Measurements from ENCODE around the gene UNK. TPM values are rescaled to one million over a fixed set of nuclear protein-coding genes. Genes with fewer than 3 reads are reported as not detected.
A peak's percentile ranks its signal among the peaks of the same experiment; 100 is the strongest.

UNK gene
- total and polyA plus RNA-seq, 4 donors = 4.0 to 16.4 (median 8.9) TPM

DNA sequence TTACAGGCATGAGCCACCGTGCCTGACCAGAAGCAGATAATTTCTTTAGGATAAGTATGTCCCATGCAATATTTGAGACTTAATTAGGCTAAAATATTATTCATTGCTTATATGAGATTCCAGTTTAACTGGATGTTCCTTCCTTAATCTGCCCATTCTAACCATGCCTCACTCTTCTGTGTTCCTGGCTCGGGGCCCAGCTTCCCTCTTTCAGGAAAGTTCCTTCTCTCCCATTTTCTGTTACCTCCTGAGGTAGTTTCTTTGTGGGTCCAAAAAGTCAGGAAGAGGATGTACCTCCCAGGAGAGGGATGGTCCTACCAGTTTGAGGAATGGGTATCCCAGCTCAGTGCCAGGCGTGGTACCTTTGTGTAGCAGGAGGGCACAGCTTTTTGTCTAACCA, 23.3 kb downstream of the UNK start:
- Histone ChIP-seq H3K4me3 (ENCODE audit: low read depth in 1 of 3, low read length in 3 of 3) (no peak overlapping the region), H3K4me1 (ENCODE audit: control insufficient read depth in 4 of 4, insufficient read depth in 4 of 4, low read length in 3 of 4) (peaks cover 0 to 27% (median 17%) of the 10 kb centered on the region in 4 donors), H3K27me3 (ENCODE audit: control insufficient read depth in 4 of 4, insufficient read depth in 4 of 4, low read length in 3 of 4) (no peaks in the 10 kb centered on the region), H3K36me3 (ENCODE audit: control insufficient read depth in 4 of 4, insufficient read depth in 3 of 4, low read depth in 1 of 4, low read length in 3 of 4) (peaks cover 5 to 17% (median 8%) of the 10 kb centered on the region in 4 donors), H3K9ac (ENCODE audit: low read depth in 1 of 2, low read length in 2 of 2) (no peak overlapping the region), H3K9me3 (ENCODE audit: control insufficient read depth in 4 of 4, low read length in 3 of 4) (no peaks in the 10 kb centered on the region), H3K27ac (ENCODE audit: low read depth in 1 of 2, low read length in 2 of 2) (no peak overlapping the region)
- DNase-seq (ENCODE audit: low spot score) = no peak
- 94% methylated on average over 3 of the region's 3 CpGs for WGBS
- TF ChIP-seq TAF1 (conservative IDR thresholded peaks at IDR 0.05) (no peak), FOXA2 (IDR thresholded peaks at IDR 0.05) (no peak)
- TF ChIP-seq, protein P1, sequence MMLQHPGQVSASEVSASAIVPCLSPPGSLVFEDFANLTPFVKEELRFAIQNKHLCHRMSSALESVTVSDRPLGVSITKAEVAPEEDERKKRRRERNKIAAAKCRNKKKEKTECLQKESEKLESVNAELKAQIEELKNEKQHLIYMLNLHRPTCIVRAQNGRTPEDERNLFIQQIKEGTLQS (IDR thresholded peaks at IDR 0.05) = no peak

DNA sequence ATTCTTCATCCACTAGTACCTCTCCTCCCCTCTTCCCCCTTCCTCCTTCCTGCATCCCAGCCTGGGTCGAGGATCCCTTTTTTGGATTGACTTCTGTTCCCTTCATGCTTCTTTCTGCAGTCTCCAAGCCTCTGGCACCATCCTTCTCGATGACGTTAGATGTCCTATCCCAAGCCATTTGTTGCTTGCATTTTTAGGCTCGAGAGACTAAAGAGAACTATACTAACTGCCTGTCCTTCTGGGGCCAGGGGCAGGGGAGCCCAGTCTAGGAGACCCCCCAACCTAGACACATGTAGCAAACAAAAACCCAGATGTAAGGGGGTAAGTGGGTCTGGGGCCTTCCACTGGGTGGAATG, 23.9 kb downstream of the UNK start:
- DNase-seq (ENCODE audit: low spot score) = no peak
- Histone ChIP-seq H3K9ac (ENCODE audit: low read depth in 1 of 2, low read length in 2 of 2) (no peak overlapping the region), H3K36me3 (ENCODE audit: control insufficient read depth in 4 of 4, insufficient read depth in 3 of 4, low read depth in 1 of 4, low read length in 3 of 4) (peaks cover 6 to 22% (median 10%) of the 10 kb centered on the region in 4 donors), H3K4me3 (ENCODE audit: low read depth in 1 of 3, low read length in 3 of 3) (no peak overlapping the region), H3K27ac (ENCODE audit: low read depth in 1 of 2, low read length in 2 of 2) (peak overlapping the region; percentile 17 to 46), H3K4me1 (ENCODE audit: control insufficient read depth in 4 of 4, insufficient read depth in 4 of 4, low read length in 3 of 4) (peaks cover 0 to 27% (median 17%) of the 10 kb centered on the region in 4 donors), H3K27me3 (ENCODE audit: control insufficient read depth in 4 of 4, insufficient read depth in 4 of 4, low read length in 3 of 4) (no peaks in the 10 kb centered on the region), H3K9me3 (ENCODE audit: control insufficient read depth in 4 of 4, low read length in 3 of 4) (no peaks in the 10 kb centered on the region)
- TF ChIP-seq JUND (IDR thresholded peaks at IDR 0.05) (no peak), HNF4A (conservative IDR thresholded peaks at IDR 0.05) (no peak), HNF4G (IDR thresholded peaks at IDR 0.05) (no peak), NR2F2 (IDR thresholded peaks at IDR 0.05) (no peak), YY1 (IDR thresholded peaks at IDR 0.05) (no peak), FOXA1 (IDR thresholded peaks at IDR 0.05) (no peak), RAD21 (IDR thresholded peaks at IDR 0.05) (no peak), GABPA (IDR thresholded peaks at IDR 0.05 in 1 of 2, conservative IDR thresholded peaks at IDR 0.05 in 1 of 2) (no peak), FOXA2 (IDR thresholded peaks at IDR 0.05) (no peak), RXRA (IDR thresholded peaks at IDR 0.05) (no peak), EGR1 (IDR thresholded peaks at IDR 0.05; ENCODE audit: low read depth in 2 of 2) (no peak), SP1 (IDR thresholded peaks at IDR 0.05) (no peak), TAF1 (conservative IDR thresholded peaks at IDR 0.05) (no peak)
- TF ChIP-seq, protein P2, sequence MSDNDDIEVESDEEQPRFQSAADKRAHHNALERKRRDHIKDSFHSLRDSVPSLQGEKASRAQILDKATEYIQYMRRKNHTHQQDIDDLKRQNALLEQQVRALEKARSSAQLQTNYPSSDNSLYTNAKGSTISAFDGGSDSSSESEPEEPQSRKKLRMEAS (IDR thresholded peaks at IDR 0.05) = no peak
- TF ChIP-seq, protein P1 (IDR thresholded peaks at IDR 0.05) = no peak
- TF ChIP-seq, protein P3, sequence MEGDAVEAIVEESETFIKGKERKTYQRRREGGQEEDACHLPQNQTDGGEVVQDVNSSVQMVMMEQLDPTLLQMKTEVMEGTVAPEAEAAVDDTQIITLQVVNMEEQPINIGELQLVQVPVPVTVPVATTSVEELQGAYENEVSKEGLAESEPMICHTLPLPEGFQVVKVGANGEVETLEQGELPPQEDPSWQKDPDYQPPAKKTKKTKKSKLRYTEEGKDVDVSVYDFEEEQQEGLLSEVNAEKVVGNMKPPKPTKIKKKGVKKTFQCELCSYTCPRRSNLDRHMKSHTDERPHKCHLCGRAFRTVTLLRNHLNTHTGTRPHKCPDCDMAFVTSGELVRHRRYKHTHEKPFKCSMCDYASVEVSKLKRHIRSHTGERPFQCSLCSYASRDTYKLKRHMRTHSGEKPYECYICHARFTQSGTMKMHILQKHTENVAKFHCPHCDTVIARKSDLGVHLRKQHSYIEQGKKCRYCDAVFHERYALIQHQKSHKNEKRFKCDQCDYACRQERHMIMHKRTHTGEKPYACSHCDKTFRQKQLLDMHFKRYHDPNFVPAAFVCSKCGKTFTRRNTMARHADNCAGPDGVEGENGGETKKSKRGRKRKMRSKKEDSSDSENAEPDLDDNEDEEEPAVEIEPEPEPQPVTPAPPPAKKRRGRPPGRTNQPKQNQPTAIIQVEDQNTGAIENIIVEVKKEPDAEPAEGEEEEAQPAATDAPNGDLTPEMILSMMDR (IDR thresholded peaks at IDR 0.05; ENCODE audit: low read depth, low read length, missing input control) = no peak
- TF ChIP-seq, protein P4, sequence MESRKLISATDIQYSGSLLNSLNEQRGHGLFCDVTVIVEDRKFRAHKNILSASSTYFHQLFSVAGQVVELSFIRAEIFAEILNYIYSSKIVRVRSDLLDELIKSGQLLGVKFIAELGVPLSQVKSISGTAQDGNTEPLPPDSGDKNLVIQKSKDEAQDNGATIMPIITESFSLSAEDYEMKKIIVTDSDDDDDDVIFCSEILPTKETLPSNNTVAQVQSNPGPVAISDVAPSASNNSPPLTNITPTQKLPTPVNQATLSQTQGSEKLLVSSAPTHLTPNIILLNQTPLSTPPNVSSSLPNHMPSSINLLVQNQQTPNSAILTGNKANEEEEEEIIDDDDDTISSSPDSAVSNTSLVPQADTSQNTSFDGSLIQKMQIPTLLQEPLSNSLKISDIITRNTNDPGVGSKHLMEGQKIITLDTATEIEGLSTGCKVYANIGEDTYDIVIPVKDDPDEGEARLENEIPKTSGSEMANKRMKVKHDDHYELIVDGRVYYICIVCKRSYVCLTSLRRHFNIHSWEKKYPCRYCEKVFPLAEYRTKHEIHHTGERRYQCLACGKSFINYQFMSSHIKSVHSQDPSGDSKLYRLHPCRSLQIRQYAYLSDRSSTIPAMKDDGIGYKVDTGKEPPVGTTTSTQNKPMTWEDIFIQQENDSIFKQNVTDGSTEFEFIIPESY (IDR thresholded peaks at IDR 0.05) = no peak
- TF ChIP-seq, protein P5, sequence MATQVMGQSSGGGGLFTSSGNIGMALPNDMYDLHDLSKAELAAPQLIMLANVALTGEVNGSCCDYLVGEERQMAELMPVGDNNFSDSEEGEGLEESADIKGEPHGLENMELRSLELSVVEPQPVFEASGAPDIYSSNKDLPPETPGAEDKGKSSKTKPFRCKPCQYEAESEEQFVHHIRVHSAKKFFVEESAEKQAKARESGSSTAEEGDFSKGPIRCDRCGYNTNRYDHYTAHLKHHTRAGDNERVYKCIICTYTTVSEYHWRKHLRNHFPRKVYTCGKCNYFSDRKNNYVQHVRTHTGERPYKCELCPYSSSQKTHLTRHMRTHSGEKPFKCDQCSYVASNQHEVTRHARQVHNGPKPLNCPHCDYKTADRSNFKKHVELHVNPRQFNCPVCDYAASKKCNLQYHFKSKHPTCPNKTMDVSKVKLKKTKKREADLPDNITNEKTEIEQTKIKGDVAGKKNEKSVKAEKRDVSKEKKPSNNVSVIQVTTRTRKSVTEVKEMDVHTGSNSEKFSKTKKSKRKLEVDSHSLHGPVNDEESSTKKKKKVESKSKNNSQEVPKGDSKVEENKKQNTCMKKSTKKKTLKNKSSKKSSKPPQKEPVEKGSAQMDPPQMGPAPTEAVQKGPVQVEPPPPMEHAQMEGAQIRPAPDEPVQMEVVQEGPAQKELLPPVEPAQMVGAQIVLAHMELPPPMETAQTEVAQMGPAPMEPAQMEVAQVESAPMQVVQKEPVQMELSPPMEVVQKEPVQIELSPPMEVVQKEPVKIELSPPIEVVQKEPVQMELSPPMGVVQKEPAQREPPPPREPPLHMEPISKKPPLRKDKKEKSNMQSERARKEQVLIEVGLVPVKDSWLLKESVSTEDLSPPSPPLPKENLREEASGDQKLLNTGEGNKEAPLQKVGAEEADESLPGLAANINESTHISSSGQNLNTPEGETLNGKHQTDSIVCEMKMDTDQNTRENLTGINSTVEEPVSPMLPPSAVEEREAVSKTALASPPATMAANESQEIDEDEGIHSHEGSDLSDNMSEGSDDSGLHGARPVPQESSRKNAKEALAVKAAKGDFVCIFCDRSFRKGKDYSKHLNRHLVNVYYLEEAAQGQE (IDR thresholded peaks at IDR 0.05) = no peak
- WGBS = 85% methylated on average over 4 of the region's 4 CpGs
